A673 (cell line): ENCODE measurements around the gene FGFR3.

ENCODE experiments used
- CTCF ChIP-seq: fragments of 300-800, 200-600 bp; sonication (generic); conservative IDR thresholded peaks from 2 replicates; pipeline ENCODE4 v1.5.1; 2017; ENCODE audit warnings: low read depth, mild to moderate bottlenecking, antibody characterized with exemption, low read length, moderate library complexity, mixed read lengths
- EZH2 ChIP-seq: fragments of 200-600 bp; sonication (generic); IDR thresholded peaks from 2 replicates; pipeline ENCODE4 v1.6.1; 2017; ENCODE audit warnings: borderline replicate concordance, low read depth, mild to moderate bottlenecking, mixed read lengths, antibody characterized with exemption, low read length; ENCODE audit not compliant: poor library complexity, severe bottlenecking

- TF ChIP-seq CTCF (no peak), EZH2 (no peak)
Observed at GRCh38 chr4:1745697-1746096, 47.4 kb upstream of the FGFR3 start.
